Measurements from ENCODE around the gene BMP3.

The BMP3 gene

GRCh38 chr4:81040012-81040659 lies 9.6 kb downstream of the BMP3 start:
- no peak for DNase-seq (ENCODE audit: low read depth)

- no peak for DNase-seq (ENCODE audit: low read depth)
Measured at GRCh38 chr4:81042578-81043365, 12.3 kb downstream of the BMP3 start.

GRCh38 chr4:81049330-81049729 lies 18.8 kb downstream of the BMP3 start:
- no peak for DNase-seq (ENCODE audit: low read depth)

GRCh38 chr4:81049907-81050306 lies 19.4 kb downstream of the BMP3 start:
- no peak for DNase-seq (ENCODE audit: low read depth)

- DNase-seq (ENCODE audit: low read depth) = no peak
Measured at GRCh38 chr4:81052119-81053068, 21.9 kb downstream of the BMP3 start.

- no peak for DNase-seq (ENCODE audit: low read depth)
Measured at GRCh38 chr4:81058621-81059020, 28.1 kb downstream of the BMP3 start.

- DNase-seq (ENCODE audit: low read depth) = no peak
Measured at GRCh38 chr4:81060587-81061343, 30.3 kb downstream of the BMP3 start.

- no peak for DNase-seq (ENCODE audit: low read depth)
Measured at GRCh38 chr4:81061344-81061730, 30.8 kb downstream of the BMP3 start.

GRCh38 chr4:81062001-81062400 lies 31.5 kb downstream of the BMP3 start:
- DNase-seq (ENCODE audit: low read depth) = no peak

GRCh38 chr4:81065446-81065845 lies 34.9 kb downstream of the BMP3 start:
- DNase-seq (ENCODE audit: low read depth) = no peak

GRCh38 chr4:81069706-81070331 lies 39.3 kb downstream of the BMP3 start:
- DNase-seq (ENCODE audit: low read depth) = peak; percentile 4

GRCh38 chr4:81071013-81071412 lies 40.5 kb downstream of the BMP3 start:
- no peak for DNase-seq (ENCODE audit: low read depth)

GRCh38 chr4:81081156-81081555 lies 50.6 kb downstream of the BMP3 start:
- no peak for DNase-seq (ENCODE audit: low read depth)

- no peak for DNase-seq (ENCODE audit: low read depth)
Measured at GRCh38 chr4:81084029-81084428, 53.5 kb downstream of the BMP3 start.

GRCh38 chr4:81084634-81085033 lies 54.1 kb downstream of the BMP3 start:
- DNase-seq (ENCODE audit: low read depth) = no peak

GRCh38 chr4:81085291-81085690 lies 54.8 kb downstream of the BMP3 start:
- no peak for DNase-seq (ENCODE audit: low read depth)

GRCh38 chr4:81085979-81086378 lies 55.5 kb downstream of the BMP3 start:
- no peak for DNase-seq (ENCODE audit: low read depth)

- DNase-seq (ENCODE audit: low read depth) = no peak
Measured at GRCh38 chr4:81093720-81094401, 63.4 kb downstream of the BMP3 start.

GRCh38 chr4:81095389-81095788 lies 64.9 kb downstream of the BMP3 start:
- DNase-seq (ENCODE audit: low read depth) = no peak

GRCh38 chr4:81096566-81096965 lies 66.1 kb downstream of the BMP3 start:
- DNase-seq (ENCODE audit: low read depth) = no peak

GRCh38 chr4:81102107-81102506 lies 71.6 kb downstream of the BMP3 start:
- no peak for DNase-seq (ENCODE audit: low read depth)

All from stimulated activated CD8-positive, alpha-beta memory T cell treated with anti-CD3 and anti-CD28 coated beads, Interleukin-12 subunit alpha, Interleukin-12 subunit beta, amount 100 ng/mL, for 4 hours (primary cell).